GM10248 (cell line): ENCODE measurements around the gene ZMIZ1.

Source experiments
- CTCF ChIA-PET: fragments of 300-600 bp; sonication (Branson Sonifier 250); formaldehyde crosslinking; extraction: SDS; loops from one replicate; lab custom pipeline; 2021; ENCODE audit warnings: antibody characterized with exemption; lab: Yijun Ruan, JAX
- POLR2A ChIA-PET: fragments of 350-650 bp; sonication (Branson Sonifier 250); formaldehyde crosslinking; extraction: SDS; loops from one replicate; lab custom pipeline; 2020; ENCODE audit warnings: antibody characterized with exemption; lab: Yijun Ruan, JAX
- DNase-seq: peaks from one replicate; pipeline ENCODE4 v3.0.0; 2012; ENCODE audit errors: extremely low spot score
- CTCF ChIP-seq: IDR thresholded peaks from 2 replicates; pipeline ENCODE4 v1.5.1; 2012; ENCODE audit warnings: mild to moderate bottlenecking, low read depth; ENCODE audit errors: extremely low read depth, missing control alignments, control extremely low read depth

Gene ZMIZ1

GRCh38 chr10:79113827-79114226 lies 45.1 kb downstream of the ZMIZ1 start:
- no peak for TF ChIP-seq CTCF
- CTCF ChIA-PET = interaction anchor here (0.9 to 3.1 kb wide), 4 partner anchors 8 to 81 kb away, joined by 3 to 10 read pairs (median 4); no protein-coding TSS in a partner anchor
- no peak for DNase-seq
- POLR2A ChIA-PET = no interaction called here

- ChIA-PET CTCF (interaction anchor here (1.3 to 3.1 kb wide), 3 partner anchors 10 to 1069 kb away, joined by 3 to 10 read pairs (median 4); no protein-coding TSS in a partner anchor), POLR2A (no interaction called here)
- no peak for TF ChIP-seq CTCF
- DNase-seq = no peak
Observed at GRCh38 chr10:79115302-79115701, 46.5 kb downstream of the ZMIZ1 start.

GRCh38 chr10:79116368-79116767 lies 47.6 kb downstream of the ZMIZ1 start:
- no peak for TF ChIP-seq CTCF
- ChIA-PET CTCF (interaction anchor here (1.3 to 3.1 kb wide), 2 partner anchors 11 to 79 kb away, joined by 3 to 10 read pairs; no protein-coding TSS in a partner anchor), POLR2A (no interaction called here)
- no peak for DNase-seq

- ChIA-PET CTCF (interaction anchor here (3.1 kb wide), 1 partner anchor 12 kb away, joined by 10 read pairs; no protein-coding TSS in a partner anchor), POLR2A (no interaction called here)
- peak; percentile 75 for DNase-seq
- TF ChIP-seq CTCF = no peak
Observed at GRCh38 chr10:79116801-79117723, 48.3 kb downstream of the ZMIZ1 start.

GRCh38 chr10:79118286-79119202 lies 49.8 kb downstream of the ZMIZ1 start:
- CTCF ChIA-PET = no interaction called here
- no peak for TF ChIP-seq CTCF
- no peak for DNase-seq
- POLR2A ChIA-PET = no interaction called here

- TF ChIP-seq CTCF = no peak
- ChIA-PET POLR2A (no interaction called here), CTCF (no interaction called here)
- no peak for DNase-seq
Observed at GRCh38 chr10:79119306-79119705, 50.5 kb downstream of the ZMIZ1 start.
